Type B pancreatic cell (in vitro differentiated cells): ENCODE results near the gene EYA4. TPM values are rescaled to one million over a fixed set of nuclear protein-coding genes. Genes with fewer than 3 reads are reported as not detected.

ENCODE experiments used
- DNase-seq: peaks from one replicate; pipeline ENCODE4 v3.0.0; 2021; ENCODE audit warnings: mixed read lengths; ENCODE audit not compliant: unreplicated experiment; ENCODE audit errors: extremely low spot score
- H3K27ac Mint-ChIP-seq: 2 replicates; pipeline ENCODE4 v1.8.0; 2021; ENCODE audit warnings: mild to moderate bottlenecking, mixed read lengths
- H3K27me3 Mint-ChIP-seq: 2 replicates; pipeline ENCODE4 v1.8.0; 2021; ENCODE audit warnings: mixed read lengths
- H3K36me3 Mint-ChIP-seq: 2 replicates; pipeline ENCODE4 v1.8.0; 2021; ENCODE audit warnings: mixed read lengths
- H3K4me1 Mint-ChIP-seq: one replicate; pipeline ENCODE4 v1.8.0; 2021; ENCODE audit warnings: mixed read lengths; ENCODE audit not compliant: unreplicated experiment
- H3K4me3 Mint-ChIP-seq: 2 replicates; pipeline ENCODE4 v1.8.0; 2021; ENCODE audit warnings: mild to moderate bottlenecking, mixed read lengths
- H3K9me3 Mint-ChIP-seq: 2 replicates; pipeline ENCODE4 v1.8.0; 2021; ENCODE audit warnings: mixed read lengths
- CTCF ChIP-seq: fragments of 200-600 bp; sonication (generic); conservative IDR thresholded peaks from 2 replicates; pipeline ENCODE4 v1.5.0; 2021; ENCODE audit warnings: antibody characterized with exemption, mild to moderate bottlenecking
- total RNA-seq: library from RNA; stranded (reverse); gene quantifications from 2 replicates; pipeline ENCODE4 v1.2.1, GENCODE V29; 2021; ENCODE audit warnings: low replicate concordance

EYA4 gene
- total RNA-seq, 1 donor from 2014 or later = 29.7 TPM

DNA sequence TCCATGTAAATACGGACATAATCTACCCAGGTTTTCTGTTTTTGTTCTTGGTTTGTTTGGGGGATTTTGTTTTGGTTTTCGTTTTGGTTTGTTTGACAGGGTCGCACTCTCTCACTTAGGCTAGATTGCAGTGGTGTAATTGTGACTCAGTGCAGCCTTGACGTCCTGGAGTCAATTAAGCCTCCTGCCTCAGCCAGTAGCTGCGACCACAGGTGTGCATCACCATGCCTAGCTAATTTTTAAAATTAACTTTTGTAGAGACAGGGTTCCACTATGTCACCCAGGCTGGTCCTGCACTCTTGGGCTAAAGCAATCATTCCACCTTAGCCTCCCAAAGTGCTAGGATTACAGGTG, 37.8 kb upstream of the EYA4 start:
- no peak overlapping the region for H3K27ac Mint-ChIP-seq
- H3K36me3 Mint-ChIP-seq = no peaks in the 10 kb centered on the region
- no peak overlapping the region for H3K4me3 Mint-ChIP-seq
- no peak for DNase-seq
- no peaks in the 10 kb centered on the region for H3K9me3 Mint-ChIP-seq
- peaks cover 7% of the 10 kb centered on the region for H3K4me1 Mint-ChIP-seq
- no peak for TF ChIP-seq CTCF
- peaks cover 34% of the 10 kb centered on the region for H3K27me3 Mint-ChIP-seq

GRCh38 chr6:133205304-133205703, 35.9 kb upstream of the EYA4 start:
- TF ChIP-seq CTCF = no peak
- peaks cover 7% of the 10 kb centered on the region for H3K4me1 Mint-ChIP-seq
- no peaks in the 10 kb centered on the region for H3K9me3 Mint-ChIP-seq
- no peaks in the 10 kb centered on the region for H3K36me3 Mint-ChIP-seq
- H3K4me3 Mint-ChIP-seq = no peak overlapping the region
- H3K27me3 Mint-ChIP-seq = peaks cover 32% of the 10 kb centered on the region
- DNase-seq = no peak
- no peak overlapping the region for H3K27ac Mint-ChIP-seq

DNA sequence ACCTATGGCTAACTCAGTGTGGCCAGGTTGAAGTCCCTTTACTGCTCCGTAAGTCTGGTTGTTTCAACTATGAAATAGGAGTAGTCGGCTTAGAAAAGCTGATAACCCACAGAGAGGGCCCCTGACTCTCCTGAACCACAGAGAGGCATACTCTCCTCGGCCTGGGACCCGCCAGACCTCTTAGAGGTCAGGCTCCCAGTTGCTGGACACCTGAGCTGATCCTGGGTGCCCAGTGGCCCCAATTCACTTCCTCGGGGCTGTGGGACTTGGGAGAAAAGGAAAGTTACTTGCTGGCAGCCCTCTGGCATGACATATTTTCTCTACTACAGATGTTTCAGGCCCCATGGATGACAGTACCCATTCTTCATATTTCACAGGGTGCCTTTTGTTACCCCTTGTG, 34.2 kb upstream of the EYA4 start:
- Mint-ChIP-seq H3K36me3 (no peaks in the 10 kb centered on the region), H3K4me3 (no peak overlapping the region), H3K27me3 (peaks cover 37% of the 10 kb centered on the region), H3K27ac (no peak overlapping the region), H3K9me3 (no peaks in the 10 kb centered on the region), H3K4me1 (peaks cover 7% of the 10 kb centered on the region)
- no peak for TF ChIP-seq CTCF
- no peak for DNase-seq

DNA sequence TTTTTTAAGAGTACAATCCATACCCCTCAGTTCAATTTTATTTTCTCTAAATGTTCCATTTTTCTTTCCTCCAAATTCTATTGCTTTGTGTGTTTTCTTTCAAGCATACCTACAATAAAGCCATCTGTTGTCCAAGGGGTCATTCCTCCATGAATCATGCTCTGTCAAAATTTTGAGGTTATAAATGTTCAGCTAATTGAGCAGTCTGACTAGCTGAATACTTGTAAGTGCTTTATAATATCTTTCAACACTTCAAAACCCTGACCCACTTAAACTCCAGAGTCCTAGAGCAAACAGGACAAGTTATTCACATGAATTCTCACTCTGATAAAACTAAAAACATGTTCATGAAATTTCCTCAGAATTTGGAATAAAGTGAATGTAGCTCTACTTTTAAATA, 33.4 kb upstream of the EYA4 start:
- DNase-seq = no peak
- peaks cover 7% of the 10 kb centered on the region for H3K4me1 Mint-ChIP-seq
- H3K27ac Mint-ChIP-seq = no peak overlapping the region

DNA sequence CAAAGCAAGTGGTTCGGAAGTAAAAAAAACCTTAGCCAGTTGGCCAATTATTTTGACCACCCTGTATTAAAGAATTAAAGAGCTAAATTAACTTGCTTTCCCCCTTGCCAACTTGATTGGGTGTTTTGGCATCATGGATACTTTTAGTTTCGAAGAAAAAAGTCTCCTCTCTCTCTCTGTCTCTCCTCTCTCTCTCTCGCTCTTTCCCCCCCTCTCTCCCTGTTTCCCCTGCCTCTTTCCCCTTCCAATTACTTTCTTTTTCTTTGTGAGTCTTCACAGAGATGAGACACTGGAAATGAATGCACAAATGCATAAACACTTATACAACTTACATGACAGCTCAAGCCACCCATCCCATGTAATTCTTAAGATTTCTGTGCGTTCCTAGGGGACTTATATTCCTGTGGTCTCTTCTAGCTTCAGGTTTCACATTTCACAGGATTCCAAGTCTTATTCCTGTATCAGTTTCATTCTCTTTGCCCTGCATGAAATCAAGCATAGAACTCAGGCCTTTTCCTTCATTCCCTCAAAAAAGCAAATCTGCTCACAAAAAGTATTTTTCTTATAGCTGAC, 32.9 kb upstream of the EYA4 start:
- Mint-ChIP-seq H3K36me3 (no peaks in the 10 kb centered on the region), H3K27me3 (peaks cover 32% of the 10 kb centered on the region), H3K4me3 (no peak overlapping the region), H3K27ac (no peak overlapping the region), H3K4me1 (peaks cover 7% of the 10 kb centered on the region), H3K9me3 (no peaks in the 10 kb centered on the region)
- no peak for DNase-seq
- no peak for TF ChIP-seq CTCF

More for the DNA sequence above, 33.4 kb upstream of the EYA4 start:
- Mint-ChIP-seq H3K4me3 (no peak overlapping the region), H3K27me3 (peaks cover 36% of the 10 kb centered on the region), H3K36me3 (no peaks in the 10 kb centered on the region), H3K9me3 (no peaks in the 10 kb centered on the region)
- TF ChIP-seq CTCF = no peak

- no peak for TF ChIP-seq CTCF
- no peak overlapping the region for H3K27ac Mint-ChIP-seq
- H3K27me3 Mint-ChIP-seq = peaks cover 16% of the 10 kb centered on the region
- no peak for DNase-seq
- H3K36me3 Mint-ChIP-seq = no peaks in the 10 kb centered on the region
- H3K9me3 Mint-ChIP-seq = no peaks in the 10 kb centered on the region
- H3K4me1 Mint-ChIP-seq = peaks cover 9% of the 10 kb centered on the region
- H3K4me3 Mint-ChIP-seq = no peak overlapping the region
Measured at GRCh38 chr6:133214267-133214666, 26.9 kb upstream of the EYA4 start.
